Measurements from ENCODE around the gene MATN4. TPM values are rescaled to one million over a fixed set of nuclear protein-coding genes. Genes with fewer than 3 reads are reported as not detected.

MATN4 gene
- total and polyA plus RNA-seq, 2 experiments from 2014 or later = 3.3 to 5.1 TPM

DNA sequence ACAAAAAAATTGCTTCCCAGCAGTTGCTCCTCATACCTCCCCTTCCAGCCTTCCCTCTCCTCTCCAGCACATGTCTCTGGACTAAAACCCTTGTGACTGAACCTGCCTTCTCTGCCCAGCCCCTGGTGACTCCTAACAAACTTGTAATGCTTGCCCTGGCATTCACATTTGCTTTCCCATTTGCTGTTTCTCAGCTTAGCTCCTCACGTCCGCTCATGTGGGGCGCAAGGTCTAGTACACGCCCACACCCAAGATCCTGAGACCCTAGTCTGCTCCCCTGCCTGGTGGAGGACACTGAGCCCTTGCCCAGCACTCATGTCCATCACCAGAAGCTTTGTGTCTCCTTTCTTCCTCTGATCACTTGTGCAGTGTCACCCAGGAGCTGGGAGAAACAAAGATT, 19.7 kb downstream of the MATN4 start (continued):
- TF ChIP-seq, protein P1, sequence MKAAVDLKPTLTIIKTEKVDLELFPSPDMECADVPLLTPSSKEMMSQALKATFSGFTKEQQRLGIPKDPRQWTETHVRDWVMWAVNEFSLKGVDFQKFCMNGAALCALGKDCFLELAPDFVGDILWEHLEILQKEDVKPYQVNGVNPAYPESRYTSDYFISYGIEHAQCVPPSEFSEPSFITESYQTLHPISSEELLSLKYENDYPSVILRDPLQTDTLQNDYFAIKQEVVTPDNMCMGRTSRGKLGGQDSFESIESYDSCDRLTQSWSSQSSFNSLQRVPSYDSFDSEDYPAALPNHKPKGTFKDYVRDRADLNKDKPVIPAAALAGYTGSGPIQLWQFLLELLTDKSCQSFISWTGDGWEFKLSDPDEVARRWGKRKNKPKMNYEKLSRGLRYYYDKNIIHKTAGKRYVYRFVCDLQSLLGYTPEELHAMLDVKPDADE (IDR thresholded peaks at IDR 0.05) = no peak
- TF ChIP-seq ZNF331 (CRISPR knock-in tag; IDR thresholded peaks at IDR 0.05; ENCODE audit: low read depth) = no peak
- TF ChIP-seq ZNF114 (CRISPR knock-in tag; IDR thresholded peaks at IDR 0.05) = no peak

DNA sequence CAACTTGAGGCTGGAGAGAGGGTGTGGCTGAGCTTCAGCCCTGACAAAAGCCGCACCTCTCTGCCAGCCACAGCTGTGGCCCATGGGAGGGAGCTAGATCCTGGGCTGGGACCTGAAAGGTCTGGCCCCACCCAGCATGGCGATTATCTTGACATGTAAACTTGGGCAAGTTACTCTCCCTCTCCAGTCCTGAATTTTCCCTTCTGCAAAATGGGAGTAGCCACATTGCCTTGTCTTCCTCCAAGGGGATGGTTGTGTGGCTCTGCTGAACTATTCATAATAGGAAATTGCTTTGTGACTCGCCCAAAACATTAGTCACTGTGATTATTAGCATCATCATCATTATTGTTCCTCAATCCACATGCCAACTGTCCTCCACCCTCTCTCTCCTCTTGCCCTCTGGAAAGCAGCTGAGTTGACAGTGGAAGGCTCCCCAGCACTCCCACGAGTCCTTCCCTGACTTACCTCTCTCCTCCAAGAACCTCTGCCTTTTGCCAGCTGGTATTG, 24.5 kb downstream of the MATN4 start:
- no peak overlapping the region for H3K27ac Mint-ChIP-seq
- peaks cover 3% of the 10 kb centered on the region for H3K27me3 Mint-ChIP-seq (ENCODE audit: insufficient read depth, low read depth, poor library complexity)
- H3K27ac ChIP-seq (ENCODE audit: low read depth) = no peak overlapping the region
- no peaks in the 10 kb centered on the region for H3K27me3 ChIP-seq (ENCODE audit: insufficient read depth)
- no peak overlapping the region for H2AFZ ChIP-seq
- no peaks in the 10 kb centered on the region for H3K9me2 ChIP-seq (ENCODE audit: insufficient read depth)
- H4K20me1 ChIP-seq (replicated peaks; ENCODE audit: insufficient read depth) = no peaks in the 10 kb centered on the region
- no peaks in the 10 kb centered on the region for H3K36me3 ChIP-seq (ENCODE audit: insufficient read depth)
- H3K4me3 Mint-ChIP-seq = no peak overlapping the region
- H3K36me3 Mint-ChIP-seq (ENCODE audit: low read depth) = no peaks in the 10 kb centered on the region
- DNase-seq (ENCODE audit: low spot score) = no peak
- H3K79me2 ChIP-seq (replicated peaks; ENCODE audit: insufficient read depth) = no peaks in the 10 kb centered on the region
- H3K4me1 Mint-ChIP-seq = no peaks in the 10 kb centered on the region
- no peaks in the 10 kb centered on the region for H3K4me1 ChIP-seq (ENCODE audit: insufficient read depth)
- H3K9me3 Mint-ChIP-seq = no peaks in the 10 kb centered on the region; the same call in 2 of the 3 replicates
- no peaks in the 10 kb centered on the region for H3F3A ChIP-seq (replicated peaks; ENCODE audit: low read depth)
- no peak overlapping the region for H3K4me2 ChIP-seq
- ATAC-seq = peak; percentile 26; the same call in 1 of the 3 replicates
- no peak overlapping the region for H3K4me3 ChIP-seq
- TF ChIP-seq CREB1 (CRISPR knock-in tag; IDR thresholded peaks at IDR 0.05; ENCODE audit: low read depth) (no peak), POLR2AphosphoS5 (IDR thresholded peaks at IDR 0.05; ENCODE audit: low read depth) (no peak), NANOG (IDR thresholded peaks at IDR 0.05; ENCODE audit: borderline replicate concordance) (no peak), ZNF114 (CRISPR knock-in tag; IDR thresholded peaks at IDR 0.05) (no peak), STAT1 (IDR thresholded peaks at IDR 0.05; ENCODE audit: unreplicated experiment) (no peak), ZNF331 (CRISPR knock-in tag; IDR thresholded peaks at IDR 0.05; ENCODE audit: low read depth) (no peak), EZH2phosphoT487 (IDR thresholded peaks at IDR 0.05; ENCODE audit: unreplicated experiment) (no peak), JUNB (IDR thresholded peaks at IDR 0.05; ENCODE audit: unreplicated experiment) (no peak), EZH2 (IDR thresholded peaks at IDR 0.05; ENCODE audit: low read depth, unreplicated experiment) (no peak)
- TF ChIP-seq, protein P1 (IDR thresholded peaks at IDR 0.05) = no peak
- TF ChIP-seq, protein P2, sequence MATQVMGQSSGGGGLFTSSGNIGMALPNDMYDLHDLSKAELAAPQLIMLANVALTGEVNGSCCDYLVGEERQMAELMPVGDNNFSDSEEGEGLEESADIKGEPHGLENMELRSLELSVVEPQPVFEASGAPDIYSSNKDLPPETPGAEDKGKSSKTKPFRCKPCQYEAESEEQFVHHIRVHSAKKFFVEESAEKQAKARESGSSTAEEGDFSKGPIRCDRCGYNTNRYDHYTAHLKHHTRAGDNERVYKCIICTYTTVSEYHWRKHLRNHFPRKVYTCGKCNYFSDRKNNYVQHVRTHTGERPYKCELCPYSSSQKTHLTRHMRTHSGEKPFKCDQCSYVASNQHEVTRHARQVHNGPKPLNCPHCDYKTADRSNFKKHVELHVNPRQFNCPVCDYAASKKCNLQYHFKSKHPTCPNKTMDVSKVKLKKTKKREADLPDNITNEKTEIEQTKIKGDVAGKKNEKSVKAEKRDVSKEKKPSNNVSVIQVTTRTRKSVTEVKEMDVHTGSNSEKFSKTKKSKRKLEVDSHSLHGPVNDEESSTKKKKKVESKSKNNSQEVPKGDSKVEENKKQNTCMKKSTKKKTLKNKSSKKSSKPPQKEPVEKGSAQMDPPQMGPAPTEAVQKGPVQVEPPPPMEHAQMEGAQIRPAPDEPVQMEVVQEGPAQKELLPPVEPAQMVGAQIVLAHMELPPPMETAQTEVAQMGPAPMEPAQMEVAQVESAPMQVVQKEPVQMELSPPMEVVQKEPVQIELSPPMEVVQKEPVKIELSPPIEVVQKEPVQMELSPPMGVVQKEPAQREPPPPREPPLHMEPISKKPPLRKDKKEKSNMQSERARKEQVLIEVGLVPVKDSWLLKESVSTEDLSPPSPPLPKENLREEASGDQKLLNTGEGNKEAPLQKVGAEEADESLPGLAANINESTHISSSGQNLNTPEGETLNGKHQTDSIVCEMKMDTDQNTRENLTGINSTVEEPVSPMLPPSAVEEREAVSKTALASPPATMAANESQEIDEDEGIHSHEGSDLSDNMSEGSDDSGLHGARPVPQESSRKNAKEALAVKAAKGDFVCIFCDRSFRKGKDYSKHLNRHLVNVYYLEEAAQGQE (IDR thresholded peaks at IDR 0.05; ENCODE audit: unreplicated experiment) = no peak
- TF ChIP-seq, protein P3, sequence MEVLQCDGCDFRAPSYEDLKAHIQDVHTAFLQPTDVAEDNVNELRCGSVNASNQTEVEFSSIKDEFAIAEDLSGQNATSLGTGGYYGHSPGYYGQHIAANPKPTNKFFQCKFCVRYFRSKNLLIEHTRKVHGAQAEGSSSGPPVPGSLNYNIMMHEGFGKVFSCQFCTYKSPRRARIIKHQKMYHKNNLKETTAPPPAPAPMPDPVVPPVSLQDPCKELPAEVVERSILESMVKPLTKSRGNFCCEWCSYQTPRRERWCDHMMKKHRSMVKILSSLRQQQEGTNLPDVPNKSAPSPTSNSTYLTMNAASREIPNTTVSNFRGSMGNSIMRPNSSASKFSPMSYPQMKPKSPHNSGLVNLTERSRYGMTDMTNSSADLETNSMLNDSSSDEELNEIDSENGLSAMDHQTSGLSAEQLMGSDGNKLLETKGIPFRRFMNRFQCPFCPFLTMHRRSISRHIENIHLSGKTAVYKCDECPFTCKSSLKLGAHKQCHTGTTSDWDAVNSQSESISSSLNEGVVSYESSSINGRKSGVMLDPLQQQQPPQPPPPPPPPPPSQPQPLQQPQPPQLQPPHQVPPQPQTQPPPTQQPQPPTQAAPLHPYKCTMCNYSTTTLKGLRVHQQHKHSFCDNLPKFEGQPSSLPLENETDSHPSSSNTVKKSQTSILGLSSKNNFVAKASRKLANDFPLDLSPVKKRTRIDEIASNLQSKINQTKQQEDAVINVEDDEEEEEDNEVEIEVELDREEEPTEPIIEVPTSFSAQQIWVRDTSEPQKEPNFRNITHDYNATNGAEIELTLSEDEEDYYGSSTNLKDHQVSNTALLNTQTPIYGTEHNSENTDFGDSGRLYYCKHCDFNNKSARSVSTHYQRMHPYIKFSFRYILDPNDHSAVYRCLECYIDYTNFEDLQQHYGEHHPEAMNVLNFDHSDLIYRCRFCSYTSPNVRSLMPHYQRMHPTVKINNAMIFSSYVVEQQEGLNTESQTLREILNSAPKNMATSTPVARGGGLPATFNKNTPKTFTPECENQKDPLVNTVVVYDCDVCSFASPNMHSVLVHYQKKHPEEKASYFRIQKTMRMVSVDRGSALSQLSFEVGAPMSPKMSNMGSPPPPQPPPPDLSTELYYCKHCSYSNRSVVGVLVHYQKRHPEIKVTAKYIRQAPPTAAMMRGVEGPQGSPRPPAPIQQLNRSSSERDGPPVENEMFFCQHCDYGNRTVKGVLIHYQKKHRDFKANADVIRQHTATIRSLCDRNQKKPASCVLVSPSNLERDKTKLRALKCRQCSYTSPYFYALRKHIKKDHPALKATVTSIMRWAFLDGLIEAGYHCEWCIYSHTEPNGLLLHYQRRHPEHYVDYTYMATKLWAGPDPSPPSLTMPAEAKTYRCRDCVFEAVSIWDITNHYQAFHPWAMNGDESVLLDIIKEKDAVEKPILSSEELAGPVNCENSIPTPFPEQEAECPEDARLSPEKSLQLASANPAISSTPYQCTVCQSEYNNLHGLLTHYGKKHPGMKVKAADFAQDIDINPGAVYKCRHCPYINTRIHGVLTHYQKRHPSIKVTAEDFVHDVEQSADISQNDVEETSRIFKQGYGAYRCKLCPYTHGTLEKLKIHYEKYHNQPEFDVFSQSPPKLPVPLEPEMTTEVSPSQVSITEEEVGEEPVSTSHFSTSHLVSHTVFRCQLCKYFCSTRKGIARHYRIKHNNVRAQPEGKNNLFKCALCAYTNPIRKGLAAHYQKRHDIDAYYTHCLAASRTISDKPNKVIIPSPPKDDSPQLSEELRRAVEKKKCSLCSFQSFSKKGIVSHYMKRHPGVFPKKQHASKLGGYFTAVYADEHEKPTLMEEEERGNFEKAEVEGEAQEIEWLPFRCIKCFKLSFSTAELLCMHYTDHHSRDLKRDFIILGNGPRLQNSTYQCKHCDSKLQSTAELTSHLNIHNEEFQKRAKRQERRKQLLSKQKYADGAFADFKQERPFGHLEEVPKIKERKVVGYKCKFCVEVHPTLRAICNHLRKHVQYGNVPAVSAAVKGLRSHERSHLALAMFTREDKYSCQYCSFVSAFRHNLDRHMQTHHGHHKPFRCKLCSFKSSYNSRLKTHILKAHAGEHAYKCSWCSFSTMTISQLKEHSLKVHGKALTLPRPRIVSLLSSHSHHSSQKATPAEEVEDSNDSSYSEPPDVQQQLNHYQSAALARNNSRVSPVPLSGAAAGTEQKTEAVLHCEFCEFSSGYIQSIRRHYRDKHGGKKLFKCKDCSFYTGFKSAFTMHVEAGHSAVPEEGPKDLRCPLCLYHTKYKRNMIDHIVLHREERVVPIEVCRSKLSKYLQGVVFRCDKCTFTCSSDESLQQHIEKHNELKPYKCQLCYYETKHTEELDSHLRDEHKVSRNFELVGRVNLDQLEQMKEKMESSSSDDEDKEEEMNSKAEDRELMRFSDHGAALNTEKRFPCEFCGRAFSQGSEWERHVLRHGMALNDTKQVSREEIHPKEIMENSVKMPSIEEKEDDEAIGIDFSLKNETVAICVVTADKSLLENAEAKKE (CRISPR knock-in tag; IDR thresholded peaks at IDR 0.05) = no peak

Data from GM23338 (cell line).